ENCODE measurements around the gene PLXNA2. TPM values are rescaled to one million over a fixed set of nuclear protein-coding genes. Genes with fewer than 3 reads are reported as not detected.

PLXNA2 gene
- polyA plus RNA-seq, 1 of the 3 experiments (the other 2 are of a cell fraction), result 8.5 TPM

- Histone ChIP-seq H3K4me3 (ENCODE audit: low read depth in 2 of 2, low read length in 1 of 2) (no peak overlapping the region), H3K79me2 (ENCODE audit: insufficient read depth) (no peaks in the 10 kb centered on the region; the same call in 1 of the 2 replicates), H3K4me1 (ENCODE audit: control insufficient read depth in 1 of 2, insufficient read depth in 2 of 2, low read depth in 1 of 2, low read length in 1 of 2) (peaks cover 9 to 43% of the 10 kb centered on the region in 2 experiments; a peak in 2 of 4 replicates), H3K4me2 (no peak overlapping the region), H4K20me1 (ENCODE audit: insufficient read depth) (no peaks in the 10 kb centered on the region), H3F3A (replicated peaks; ENCODE audit: insufficient read depth) (no peaks in the 10 kb centered on the region), H3K36me3 (replicated peaks in 1 of 2; ENCODE audit: control insufficient read depth in 1 of 2, insufficient read depth in 2 of 2, low read length in 1 of 2) (peaks cover 22 to 25% of the 10 kb centered on the region in 2 experiments), H3K27me3 (ENCODE audit: insufficient read depth) (no peaks in the 10 kb centered on the region), H2AFZ (ENCODE audit: low read depth) (no peak overlapping the region), H3K9ac (no peak overlapping the region), H3K27ac (ENCODE audit: low read depth in 2 of 2, low read length in 1 of 2) (peak overlapping the region in 1 of 2 experiments; percentile 55; a peak in 2 of 4 replicates), H3K9me2 (no peaks in the 10 kb centered on the region), H3K9me3 (no peaks in the 10 kb centered on the region)
- POLR2A ChIA-PET, result no interaction called here
- CTCF ChIA-PET, result interaction anchor here (0.8 to 6.4 kb wide), 6 partner anchors 11 to 109 kb away, joined by 3 to 46 read pairs (median 5); partner anchors contain the start of gene PLXNA2
- no peak for TF ChIP-seq FOSL2 (IDR thresholded peaks at IDR 0.05; ENCODE audit: borderline replicate concordance, low read depth)
- no peak for TF ChIP-seq FOXM1 (IDR thresholded peaks at IDR 0.05; ENCODE audit: low read depth)
- no peak for TF ChIP-seq EZH2phosphoT487 (IDR thresholded peaks at IDR 0.05; ENCODE audit: borderline replicate concordance, low read depth)
- TF ChIP-seq, protein P1, sequence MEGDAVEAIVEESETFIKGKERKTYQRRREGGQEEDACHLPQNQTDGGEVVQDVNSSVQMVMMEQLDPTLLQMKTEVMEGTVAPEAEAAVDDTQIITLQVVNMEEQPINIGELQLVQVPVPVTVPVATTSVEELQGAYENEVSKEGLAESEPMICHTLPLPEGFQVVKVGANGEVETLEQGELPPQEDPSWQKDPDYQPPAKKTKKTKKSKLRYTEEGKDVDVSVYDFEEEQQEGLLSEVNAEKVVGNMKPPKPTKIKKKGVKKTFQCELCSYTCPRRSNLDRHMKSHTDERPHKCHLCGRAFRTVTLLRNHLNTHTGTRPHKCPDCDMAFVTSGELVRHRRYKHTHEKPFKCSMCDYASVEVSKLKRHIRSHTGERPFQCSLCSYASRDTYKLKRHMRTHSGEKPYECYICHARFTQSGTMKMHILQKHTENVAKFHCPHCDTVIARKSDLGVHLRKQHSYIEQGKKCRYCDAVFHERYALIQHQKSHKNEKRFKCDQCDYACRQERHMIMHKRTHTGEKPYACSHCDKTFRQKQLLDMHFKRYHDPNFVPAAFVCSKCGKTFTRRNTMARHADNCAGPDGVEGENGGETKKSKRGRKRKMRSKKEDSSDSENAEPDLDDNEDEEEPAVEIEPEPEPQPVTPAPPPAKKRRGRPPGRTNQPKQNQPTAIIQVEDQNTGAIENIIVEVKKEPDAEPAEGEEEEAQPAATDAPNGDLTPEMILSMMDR (IDR thresholded peaks at IDR 0.05), result no peak
- TF ChIP-seq, protein P2, sequence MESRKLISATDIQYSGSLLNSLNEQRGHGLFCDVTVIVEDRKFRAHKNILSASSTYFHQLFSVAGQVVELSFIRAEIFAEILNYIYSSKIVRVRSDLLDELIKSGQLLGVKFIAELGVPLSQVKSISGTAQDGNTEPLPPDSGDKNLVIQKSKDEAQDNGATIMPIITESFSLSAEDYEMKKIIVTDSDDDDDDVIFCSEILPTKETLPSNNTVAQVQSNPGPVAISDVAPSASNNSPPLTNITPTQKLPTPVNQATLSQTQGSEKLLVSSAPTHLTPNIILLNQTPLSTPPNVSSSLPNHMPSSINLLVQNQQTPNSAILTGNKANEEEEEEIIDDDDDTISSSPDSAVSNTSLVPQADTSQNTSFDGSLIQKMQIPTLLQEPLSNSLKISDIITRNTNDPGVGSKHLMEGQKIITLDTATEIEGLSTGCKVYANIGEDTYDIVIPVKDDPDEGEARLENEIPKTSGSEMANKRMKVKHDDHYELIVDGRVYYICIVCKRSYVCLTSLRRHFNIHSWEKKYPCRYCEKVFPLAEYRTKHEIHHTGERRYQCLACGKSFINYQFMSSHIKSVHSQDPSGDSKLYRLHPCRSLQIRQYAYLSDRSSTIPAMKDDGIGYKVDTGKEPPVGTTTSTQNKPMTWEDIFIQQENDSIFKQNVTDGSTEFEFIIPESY (IDR thresholded peaks at IDR 0.05; ENCODE audit: borderline replicate concordance, low read depth), result no peak
- no peak for TF ChIP-seq SIN3A (IDR thresholded peaks at IDR 0.05; ENCODE audit: borderline replicate concordance, low read depth, low read length)
- TF ChIP-seq FOXJ3 (CRISPR knock-in tag; IDR thresholded peaks at IDR 0.05), result no peak
- no peak for TF ChIP-seq USF1 (IDR thresholded peaks at IDR 0.05; ENCODE audit: borderline replicate concordance, low read depth)
- TF ChIP-seq RAD21 (IDR thresholded peaks at IDR 0.05; ENCODE audit: low read length), result no peak
- TF ChIP-seq GABPA (IDR thresholded peaks at IDR 0.05; ENCODE audit: low read depth), result no peak
- TF ChIP-seq YY1 (IDR thresholded peaks at IDR 0.05; ENCODE audit: low read depth), result no peak
- TF ChIP-seq RCOR1 (IDR thresholded peaks at IDR 0.05; ENCODE audit: low read length), result no peak
- 90% methylated on average over 2 of the region's 2 CpGs for WGBS (ENCODE audit: low lambda C conversion rate)
- no peak for DNase-seq
Observed at GRCh38 chr1:208135354-208135753, 108.8 kb downstream of the PLXNA2 start.

GRCh38 chr1:208134491-208134890 lies 109.7 kb downstream of the PLXNA2 start:
- Histone ChIP-seq H3K9me2 (no peaks in the 10 kb centered on the region), H4K20me1 (ENCODE audit: insufficient read depth) (no peaks in the 10 kb centered on the region), H3K4me3 (ENCODE audit: low read depth in 2 of 2, low read length in 1 of 2) (no peak overlapping the region), H3F3A (replicated peaks; ENCODE audit: insufficient read depth) (no peaks in the 10 kb centered on the region), H3K36me3 (replicated peaks in 1 of 2; ENCODE audit: control insufficient read depth in 1 of 2, insufficient read depth in 2 of 2, low read length in 1 of 2) (peaks cover 16 to 25% of the 10 kb centered on the region in 2 experiments), H3K9ac (no peak overlapping the region), H3K4me2 (no peak overlapping the region), H3K27me3 (ENCODE audit: insufficient read depth) (no peaks in the 10 kb centered on the region), H3K4me1 (ENCODE audit: control insufficient read depth in 1 of 2, insufficient read depth in 2 of 2, low read depth in 1 of 2, low read length in 1 of 2) (peaks cover 9 to 43% of the 10 kb centered on the region in 2 experiments; a peak in 2 of 4 replicates), H3K27ac (ENCODE audit: low read depth in 2 of 2, low read length in 1 of 2) (peak overlapping the region in 1 of 2 experiments; percentile 55; a peak in 2 of 4 replicates), H3K9me3 (no peaks in the 10 kb centered on the region), H3K79me2 (ENCODE audit: insufficient read depth) (no peaks in the 10 kb centered on the region; the same call in 1 of the 2 replicates), H2AFZ (ENCODE audit: low read depth) (no peak overlapping the region)
- DNase-seq, result no peak
- CTCF ChIA-PET, result interaction anchor here (1.2 to 6.4 kb wide), 3 partner anchors 10 to 105 kb away, joined by 3 to 51 read pairs (median 46); no protein-coding TSS in a partner anchor
- WGBS (ENCODE audit: low lambda C conversion rate), result 73% methylated on average over 4 of the region's 5 CpGs
- POLR2A ChIA-PET, result no interaction called here
- TF ChIP-seq, protein P1 (IDR thresholded peaks at IDR 0.05), result no peak
- TF ChIP-seq JUND (IDR thresholded peaks at IDR 0.05) (no peak), ELF1 (IDR thresholded peaks at IDR 0.05) (no peak), RCOR1 (IDR thresholded peaks at IDR 0.05; ENCODE audit: low read length) (no peak), FOXJ3 (CRISPR knock-in tag; IDR thresholded peaks at IDR 0.05) (no peak), REST (IDR thresholded peaks at IDR 0.05; ENCODE audit: low read depth, low read length) (no peak), TCF12 (IDR thresholded peaks at IDR 0.05) (no peak)

All from SK-N-SH (cell line).